HEK293 (cell line): ENCODE results near the gene PABPC1L2B.
"Not testable (repeated sequence)": the region's sequence is repeated elsewhere in the genome, so short reads cannot be mapped to it uniquely, and the experiment has no call there.

ENCODE experiments used
- CTCF ChIP-seq: fragments of 450-650 bp; formaldehyde crosslinking; IDR thresholded peaks from 2 replicates; pipeline ENCODE4 v1.5.1; 2016; ENCODE audit warnings: missing biosample characterization, missing genetic modification characterization
- KLF17 ChIP-seq: fragments of 450-650 bp; formaldehyde crosslinking; IDR thresholded peaks from 2 replicates; pipeline ENCODE4 v1.5.1; 2016; ENCODE audit warnings: missing biosample characterization, missing genetic modification characterization
- SP3 ChIP-seq: fragments of 450-650 bp; formaldehyde crosslinking; IDR thresholded peaks from 2 replicates; pipeline ENCODE4 v1.5.1; 2016; ENCODE audit warnings: missing biosample characterization, missing genetic modification characterization
- ZBTB7A ChIP-seq: fragments of 450-650 bp; formaldehyde crosslinking; IDR thresholded peaks from 2 replicates; pipeline ENCODE4 v1.5.1; 2016; ENCODE audit warnings: low read depth, missing biosample characterization, missing genetic modification characterization
- ZEB2 ChIP-seq: fragments of 450-650 bp; formaldehyde crosslinking; IDR thresholded peaks from 2 replicates; pipeline ENCODE4 v1.5.1; 2016; ENCODE audit warnings: missing biosample characterization, missing genetic modification characterization
- ZIC2 ChIP-seq: fragments of 450-650 bp; formaldehyde crosslinking; IDR thresholded peaks from 2 replicates; pipeline ENCODE4 v1.5.1; 2016; ENCODE audit warnings: missing biosample characterization, missing genetic modification characterization
- ZNF19 ChIP-seq: fragments of 450-650 bp; formaldehyde crosslinking; IDR thresholded peaks from 2 replicates; pipeline ENCODE4; 2016; ENCODE audit warnings: missing biosample characterization, missing genetic modification characterization, low read depth
- ZNF211 ChIP-seq: fragments of 450-650 bp; formaldehyde crosslinking; IDR thresholded peaks from 2 replicates; pipeline ENCODE4 v1.5.1; 2016; ENCODE audit warnings: low read depth, missing biosample characterization, missing genetic modification characterization
- ZNF23 ChIP-seq: fragments of 450-650 bp; formaldehyde crosslinking; IDR thresholded peaks from 2 replicates; pipeline ENCODE4 v1.5.1; 2016; ENCODE audit warnings: missing biosample characterization, missing genetic modification characterization, borderline replicate concordance
- ZNF292 ChIP-seq: fragments of 450-650 bp; formaldehyde crosslinking; IDR thresholded peaks from 2 replicates; pipeline ENCODE4 v1.5.1; 2016; ENCODE audit warnings: low read depth, missing biosample characterization, missing genetic modification characterization, borderline replicate concordance
- ZNF423 ChIP-seq: fragments of 450-650 bp; formaldehyde crosslinking; IDR thresholded peaks from 2 replicates; pipeline ENCODE4 v1.5.1; 2016; ENCODE audit warnings: missing biosample characterization, missing genetic modification characterization
- ZNF529 ChIP-seq: fragments of 450-650 bp; formaldehyde crosslinking; IDR thresholded peaks from 2 replicates; pipeline ENCODE4 v1.5.1; 2017; ENCODE audit warnings: missing genetic modification characterization, missing biosample characterization; ENCODE audit not compliant: insufficient replicate concordance
- ZNF580 ChIP-seq: fragments of 450-650 bp; formaldehyde crosslinking; IDR thresholded peaks from 2 replicates; pipeline ENCODE4 v1.5.1; 2016; ENCODE audit warnings: missing biosample characterization, missing genetic modification characterization

GRCh38 chrX:73002733-73003132 is at the start of gene PABPC1L2B:
- not testable (repeated sequence) for TF ChIP-seq ZNF529; ZNF211 (tag by site-specific recombination); ZEB2; ZNF580 (tag by site-specific recombination); CTCF (tag by site-specific recombination); ZIC2; ZNF19 (tag by site-specific recombination); ZNF23; ZBTB7A (tag by site-specific recombination); SP3 (tag by site-specific recombination); ZNF423 (tag by site-specific recombination); KLF17 (tag by site-specific recombination); ZNF292 (tag by site-specific recombination)
